Kidney epithelial cell (primary cell): ENCODE results near the gene ZNF526. TPM values are rescaled to one million over a fixed set of nuclear protein-coding genes. Genes with fewer than 3 reads are reported as not detected.

Experiments used
- DNase-seq: peaks from one replicate; pipeline ENCODE4 v3.0.0-alpha.2; 2010; ENCODE audit warnings: low read depth
- H3K27me3 ChIP-seq: 2 replicates; pipeline ENCODE4 v1.6.0; 2011; ENCODE audit warnings: low read length; ENCODE audit not compliant: control insufficient read depth, insufficient read depth
- H3K36me3 ChIP-seq: 2 replicates; pipeline ENCODE4 v1.5.1; 2011; ENCODE audit warnings: low read length; ENCODE audit not compliant: control insufficient read depth, insufficient read depth
- H3K4me3 ChIP-seq: 2 replicates; pipeline ENCODE4 v1.5.1; 2011; ENCODE audit warnings: low read depth, mild to moderate bottlenecking, control low read depth, low read length
- total RNA-seq: library from RNA; depleted of rRNA; stranded (reverse); fragments of >200 nt; gene quantifications from 2 replicates; pipeline ENCODE4 v1.2.3, GENCODE V29; 2015
- TF ChIP-seq, protein P1 (sequence below): IDR thresholded peaks from 2 replicates; pipeline ENCODE4 v1.5.1; 2011; ENCODE audit warnings: mild to moderate bottlenecking, moderate library complexity, low read length, control low read depth, inconsistent platforms; ENCODE audit not compliant: insufficient read depth, poor library complexity, severe bottlenecking

ZNF526 gene
- total RNA-seq, 1 donor from 2014 or later = 6.1 TPM

DNA sequence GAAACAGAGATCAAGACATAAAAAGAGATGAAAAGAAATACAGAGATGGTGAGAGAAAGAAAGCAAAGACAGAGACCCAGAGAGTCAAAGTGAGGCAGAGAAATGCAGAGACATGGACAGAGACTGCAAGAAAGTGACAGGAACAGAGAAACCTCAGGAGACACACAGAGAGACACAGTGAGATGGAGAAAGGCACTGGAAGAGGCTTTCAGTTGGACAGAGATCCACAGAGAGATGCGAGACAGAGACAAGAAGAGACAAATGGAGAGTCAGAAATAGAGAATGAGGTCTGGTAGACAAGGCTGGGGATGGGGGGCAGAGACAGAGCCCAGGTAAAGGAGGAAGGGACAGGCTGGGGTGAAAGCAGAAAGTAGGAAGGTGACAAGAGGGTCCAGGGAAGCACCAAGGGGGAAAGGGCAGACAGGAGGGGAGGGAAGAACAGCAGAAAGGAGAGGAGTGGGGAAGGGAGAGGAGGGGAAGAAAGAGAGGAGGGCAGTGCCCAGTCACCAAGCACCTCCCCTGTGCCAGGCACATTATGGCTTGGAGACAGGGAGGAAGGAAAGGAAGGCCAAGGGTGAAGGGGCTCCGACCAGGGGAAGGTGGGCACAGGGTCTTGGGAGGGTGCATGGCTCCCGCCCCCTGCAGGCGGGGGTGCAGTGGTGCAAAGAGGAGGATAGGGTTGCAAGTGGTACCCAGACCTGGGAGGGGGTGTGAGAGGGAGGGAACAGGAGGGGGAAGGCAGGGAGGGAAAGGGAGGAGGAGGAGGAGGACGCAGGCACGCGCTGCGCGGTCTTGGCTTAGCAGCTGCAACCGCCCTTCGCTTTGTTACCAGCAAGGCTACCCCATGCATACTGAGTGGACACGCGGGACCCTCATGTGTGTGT is 41.1 kb upstream of the ZNF526 start:
- TF ChIP-seq, protein P1, sequence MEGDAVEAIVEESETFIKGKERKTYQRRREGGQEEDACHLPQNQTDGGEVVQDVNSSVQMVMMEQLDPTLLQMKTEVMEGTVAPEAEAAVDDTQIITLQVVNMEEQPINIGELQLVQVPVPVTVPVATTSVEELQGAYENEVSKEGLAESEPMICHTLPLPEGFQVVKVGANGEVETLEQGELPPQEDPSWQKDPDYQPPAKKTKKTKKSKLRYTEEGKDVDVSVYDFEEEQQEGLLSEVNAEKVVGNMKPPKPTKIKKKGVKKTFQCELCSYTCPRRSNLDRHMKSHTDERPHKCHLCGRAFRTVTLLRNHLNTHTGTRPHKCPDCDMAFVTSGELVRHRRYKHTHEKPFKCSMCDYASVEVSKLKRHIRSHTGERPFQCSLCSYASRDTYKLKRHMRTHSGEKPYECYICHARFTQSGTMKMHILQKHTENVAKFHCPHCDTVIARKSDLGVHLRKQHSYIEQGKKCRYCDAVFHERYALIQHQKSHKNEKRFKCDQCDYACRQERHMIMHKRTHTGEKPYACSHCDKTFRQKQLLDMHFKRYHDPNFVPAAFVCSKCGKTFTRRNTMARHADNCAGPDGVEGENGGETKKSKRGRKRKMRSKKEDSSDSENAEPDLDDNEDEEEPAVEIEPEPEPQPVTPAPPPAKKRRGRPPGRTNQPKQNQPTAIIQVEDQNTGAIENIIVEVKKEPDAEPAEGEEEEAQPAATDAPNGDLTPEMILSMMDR = peak; percentile 40
- Histone ChIP-seq H3K36me3 (no peaks in the 10 kb centered on the region), H3K4me3 (no peak overlapping the region), H3K27me3 (peaks cover 55% of the 10 kb centered on the region)
- no peak for DNase-seq

DNA sequence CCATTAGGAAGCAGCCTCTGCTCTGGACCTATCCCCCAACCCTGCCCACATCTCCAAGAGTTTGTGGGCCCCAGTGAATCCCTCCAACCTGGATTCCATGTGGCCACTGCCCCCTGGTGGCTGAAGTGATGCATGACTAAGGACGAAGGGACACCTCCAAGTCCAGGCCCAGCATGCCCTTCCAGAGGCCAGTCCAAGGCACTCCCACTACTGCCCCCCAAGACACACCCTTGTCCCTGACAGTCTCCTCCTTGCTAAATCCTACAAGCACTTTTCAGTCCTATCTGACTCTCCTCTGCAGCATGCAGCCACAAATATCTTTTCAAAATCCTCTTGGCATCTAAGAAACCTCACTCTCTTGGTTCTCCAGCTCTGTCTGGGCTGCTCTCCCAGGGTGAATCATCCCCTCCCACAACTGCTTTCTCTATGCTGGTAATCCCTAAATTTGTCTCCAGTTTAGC is 35.7 kb upstream of the ZNF526 start:
- H3K36me3 ChIP-seq = no peaks in the 10 kb centered on the region
- H3K4me3 ChIP-seq = no peak overlapping the region
- TF ChIP-seq, protein P1 = peak; percentile 86
- peaks cover 11% of the 10 kb centered on the region for H3K27me3 ChIP-seq
- no peak for DNase-seq

DNA sequence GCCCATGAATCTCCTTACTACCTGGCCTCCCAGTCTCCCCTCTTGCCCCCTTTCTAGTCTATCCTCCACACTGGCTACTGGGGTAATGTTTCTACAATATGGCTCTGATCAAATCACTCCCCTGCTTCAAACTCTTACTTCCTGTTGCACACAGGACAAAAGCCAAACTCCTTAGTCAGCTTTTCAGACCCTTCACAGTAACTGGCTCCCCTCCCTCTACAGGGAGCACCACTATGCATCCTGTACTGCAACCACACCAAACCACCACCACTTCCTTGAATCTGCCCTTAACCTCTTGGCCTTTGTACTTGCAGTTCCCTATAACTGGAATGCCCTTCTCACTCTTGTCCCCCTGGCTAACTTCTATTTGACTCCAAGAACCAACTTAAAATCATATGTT is 34.8 kb upstream of the ZNF526 start:
- no peak for DNase-seq

DNA sequence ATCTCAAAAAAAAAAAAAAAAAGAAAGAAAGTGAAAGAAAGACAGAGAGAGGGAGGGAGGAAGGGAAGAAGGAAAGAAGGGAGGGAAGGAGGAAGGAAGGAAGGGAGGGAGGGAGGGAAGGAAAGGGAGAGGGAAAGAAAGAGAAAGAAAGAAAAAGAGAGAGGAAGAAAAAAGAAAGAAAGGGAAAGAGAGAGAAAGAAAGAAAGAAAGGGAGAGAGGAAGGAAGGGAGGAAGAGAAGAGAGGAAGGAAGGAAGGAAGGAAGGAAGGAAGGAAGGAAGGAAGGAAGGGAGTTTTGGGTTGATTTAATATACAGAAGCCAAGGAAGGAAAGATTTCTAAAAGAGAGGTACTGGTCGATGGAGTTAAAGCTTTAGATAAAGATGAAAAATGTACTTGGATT is 31.4 kb upstream of the ZNF526 start:
- no peaks in the 10 kb centered on the region for H3K36me3 ChIP-seq
- H3K4me3 ChIP-seq = no peak overlapping the region
- H3K27me3 ChIP-seq = no peaks in the 10 kb centered on the region
- TF ChIP-seq, protein P1 = no peak
- DNase-seq = no peak

More for the DNA sequence above, 34.8 kb upstream of the ZNF526 start:
- H3K36me3 ChIP-seq = no peaks in the 10 kb centered on the region
- H3K27me3 ChIP-seq = peaks cover 3% of the 10 kb centered on the region
- TF ChIP-seq, protein P1 = no peak
- H3K4me3 ChIP-seq = no peak overlapping the region

DNA sequence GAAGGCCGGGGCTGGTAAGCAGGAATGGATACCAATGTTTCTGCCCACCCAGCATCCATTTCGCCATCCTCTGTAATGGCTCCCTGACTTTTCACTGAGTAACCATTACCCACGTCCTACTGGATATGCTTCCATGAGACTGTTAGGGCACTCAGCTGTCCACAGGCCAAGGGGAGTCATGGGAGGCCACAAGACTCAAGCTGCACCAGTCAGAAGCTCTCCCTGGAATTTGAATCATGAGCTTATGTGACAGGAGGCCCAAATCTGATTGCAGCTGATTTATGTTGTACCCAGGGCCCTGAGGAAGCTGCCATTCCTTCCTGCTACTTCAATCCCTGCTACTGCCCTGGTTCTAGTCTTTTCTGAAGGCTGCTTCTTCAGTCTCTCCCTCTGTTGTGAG is 31.0 kb upstream of the ZNF526 start:
- Histone ChIP-seq H3K36me3 (no peaks in the 10 kb centered on the region), H3K27me3 (no peaks in the 10 kb centered on the region), H3K4me3 (no peak overlapping the region)
- no peak for DNase-seq
- TF ChIP-seq, protein P1 = no peak
